Thoracic aorta (tissue), 2 donors: Measurements from ENCODE around the gene ALDH3B1. TPM values are rescaled to one million over a fixed set of nuclear protein-coding genes. Genes with fewer than 3 reads are reported as not detected.

Experiments
- ATAC-seq: fragments of 150-250 bp; one replicate; pipeline ENCODE4 v1.8.0; 2017; ENCODE audit warnings: low read depth; ENCODE audit not compliant: insufficient number of reproducible peaks, low FRiP score
- DNase-seq: peaks from one replicate; pipeline ENCODE4 v3.0.0-alpha.2; 2020; ENCODE audit warnings: low spot score
- H3K27ac ChIP-seq, 2 donors: fragments of 200-600 bp; sonication (generic); 1 replicate in 1 of 2; 2 replicates in 1 of 2; pipeline ENCODE4 v1.5.1; 2016; ENCODE audit warnings: mild to moderate bottlenecking in 2 of 2, moderate library complexity in 2 of 2
- H3K27me3 ChIP-seq: fragments of 200-600 bp; sonication (generic); replicated peaks from 2 replicates; pipeline ENCODE4 v1.6.0; 2016; ENCODE audit warnings: mild to moderate bottlenecking; ENCODE audit not compliant: insufficient read depth
- H3K36me3 ChIP-seq: fragments of 200-600 bp; sonication (generic); one replicate; pipeline ENCODE4 v1.5.1; 2016
- H3K4me1 ChIP-seq, 2 donors: fragments of 200-600 bp; sonication (generic); 1 replicate in 1 of 2; 2 replicates in 1 of 2; pipeline versions ENCODE4 v1.5.1 to v1.6.0; 2016; ENCODE audit warnings: low read depth in 2 of 2, mild to moderate bottlenecking in 1 of 2; ENCODE audit not compliant: control insufficient read depth in 1 of 2
- H3K4me3 ChIP-seq: fragments of 200-600 bp; sonication (generic); 2 replicates; pipeline ENCODE4 v1.5.1; 2016; ENCODE audit warnings: mild to moderate bottlenecking
- H3K9me3 ChIP-seq: fragments of 200-600 bp; sonication (generic); 2 replicates; pipeline ENCODE4 v1.5.1; 2016
- CTCF ChIP-seq: fragments of 200-600 bp; sonication (generic); IDR thresholded peaks from one replicate; pipeline ENCODE4 v1.5.1; 2019; ENCODE audit warnings: antibody characterized with exemption
- total RNA-seq, 2 donors: library from RNA; depleted of rRNA; stranded (reverse); fragments of >200 nt; gene quantifications; one replicate each; pipeline versions ENCODE4 v1.1.0 to v1.2.3, GENCODE V29; 2016

Gene ALDH3B1
- total RNA-seq, 2 donors from 2014 or later: 17.6 to 24.2 TPM

- no peaks in the 10 kb centered on the region for H3K36me3 ChIP-seq
These were observed 47.7 kb downstream of the ALDH3B1 start for GRCh38 chr11:68057807-68058206.

GRCh38 chr11:68061508-68061907 is 51.4 kb downstream of the ALDH3B1 start:
- H3K27ac ChIP-seq: no peak overlapping the region
- H3K9me3 ChIP-seq: no peaks in the 10 kb centered on the region
- ATAC-seq: no peak
- no peaks in the 10 kb centered on the region for H3K27me3 ChIP-seq
- DNase-seq: no peak
- TF ChIP-seq CTCF: no peak
- H3K4me3 ChIP-seq: no peak overlapping the region
- no peaks in the 10 kb centered on the region for H3K4me1 ChIP-seq
- H3K36me3 ChIP-seq: peaks cover 5% of the 10 kb centered on the region

More at GRCh38 chr11:68057807-68058206, 47.7 kb downstream of the ALDH3B1 start:
- no peaks in the 10 kb centered on the region for H3K9me3 ChIP-seq
- ATAC-seq (no peak), DNase-seq (no peak)
- TF ChIP-seq CTCF: no peak
- H3K27me3 ChIP-seq: no peaks in the 10 kb centered on the region
- H3K27ac ChIP-seq: no peak overlapping the region
- no peak overlapping the region for H3K4me3 ChIP-seq
- H3K4me1 ChIP-seq: no peaks in the 10 kb centered on the region

GRCh38 chr11:68064926-68065325 is 54.8 kb downstream of the ALDH3B1 start:
- Histone ChIP-seq H3K27me3 (no peaks in the 10 kb centered on the region), H3K4me1 (no peaks in the 10 kb centered on the region), H3K36me3 (peaks cover 5% of the 10 kb centered on the region), H3K4me3 (no peak overlapping the region), H3K9me3 (no peaks in the 10 kb centered on the region), H3K27ac (no peak overlapping the region)
- ATAC-seq (no peak), DNase-seq (no peak)
- TF ChIP-seq CTCF: no peak

GRCh38 chr11:68065841-68066240 is 55.7 kb downstream of the ALDH3B1 start:
- Histone ChIP-seq H3K27me3 (no peaks in the 10 kb centered on the region), H3K36me3 (peaks cover 5% of the 10 kb centered on the region), H3K4me3 (no peak overlapping the region), H3K27ac (no peak overlapping the region), H3K9me3 (no peaks in the 10 kb centered on the region), H3K4me1 (no peaks in the 10 kb centered on the region)
- no peak for ATAC-seq
- TF ChIP-seq CTCF: no peak
- DNase-seq: no peak

- Histone ChIP-seq H3K4me3 (no peak overlapping the region), H3K27ac (no peak overlapping the region), H3K36me3 (peaks cover 5% of the 10 kb centered on the region), H3K9me3 (no peaks in the 10 kb centered on the region), H3K4me1 (no peaks in the 10 kb centered on the region), H3K27me3 (no peaks in the 10 kb centered on the region)
- no peak for TF ChIP-seq CTCF
- ATAC-seq: no peak
- no peak for DNase-seq
These were observed 56.6 kb downstream of the ALDH3B1 start for GRCh38 chr11:68066742-68067141.
